Measurements from ENCODE around the gene CST6.
"Not testable (repeated sequence)": the region's sequence is repeated elsewhere in the genome, so short reads cannot be mapped to it uniquely, and the experiment has no call there.

CST6 gene

GRCh38 chr11:66015454-66015881 is 3.7 kb downstream of the CST6 start:
- peak; percentile 69 for DNase-seq (ENCODE audit: low spot score)

GRCh38 chr11:66015936-66016792 is 4.4 kb downstream of the CST6 start:
- no peak for DNase-seq (ENCODE audit: low spot score)

DNA sequence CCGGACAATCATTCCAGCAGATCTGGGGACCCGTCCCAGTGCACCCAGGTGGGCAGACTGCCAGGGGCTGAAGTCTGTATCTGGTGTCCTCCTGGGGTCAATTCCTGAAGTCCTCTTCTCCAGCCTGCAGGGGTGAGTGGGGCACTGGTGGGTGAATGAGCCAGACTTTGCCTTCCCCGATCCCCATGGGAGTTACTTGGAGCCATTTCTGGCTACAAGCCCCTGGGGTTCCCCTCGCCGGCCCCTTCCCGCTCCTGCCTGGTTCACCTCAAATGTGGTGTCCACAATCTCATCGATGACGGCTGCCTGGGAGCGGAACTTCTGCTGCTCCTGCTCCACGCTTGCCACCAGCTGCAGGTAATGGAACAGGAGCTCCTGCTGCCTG is 5.0 kb downstream of the CST6 start:
- DNase-seq (ENCODE audit: low spot score), result no peak

GRCh38 chr11:66017321-66017720 is 5.5 kb downstream of the CST6 start:
- DNase-seq (ENCODE audit: low spot score), result no peak

DNA sequence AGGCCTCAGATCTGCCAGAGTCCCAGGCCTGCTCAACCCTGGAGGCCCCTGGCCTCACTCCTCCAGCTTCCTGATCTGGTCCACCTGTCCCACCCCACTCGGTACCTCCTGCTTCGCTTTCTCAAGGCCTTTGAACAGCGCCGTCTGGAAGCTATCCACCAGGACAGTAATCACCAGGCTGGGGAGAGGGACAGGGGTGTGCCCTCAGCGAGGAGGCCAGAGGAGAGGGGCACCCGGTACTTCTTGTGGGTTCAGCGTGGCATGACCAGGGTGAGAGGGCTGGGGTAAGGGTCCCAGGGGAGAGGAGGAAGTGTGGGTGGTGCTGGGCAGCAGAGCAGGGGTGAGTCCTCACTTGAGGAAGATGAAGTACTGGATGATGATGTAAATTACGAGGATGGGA is 8.4 kb downstream of the CST6 start:
- DNase-seq (ENCODE audit: low spot score), result no peak

DNA sequence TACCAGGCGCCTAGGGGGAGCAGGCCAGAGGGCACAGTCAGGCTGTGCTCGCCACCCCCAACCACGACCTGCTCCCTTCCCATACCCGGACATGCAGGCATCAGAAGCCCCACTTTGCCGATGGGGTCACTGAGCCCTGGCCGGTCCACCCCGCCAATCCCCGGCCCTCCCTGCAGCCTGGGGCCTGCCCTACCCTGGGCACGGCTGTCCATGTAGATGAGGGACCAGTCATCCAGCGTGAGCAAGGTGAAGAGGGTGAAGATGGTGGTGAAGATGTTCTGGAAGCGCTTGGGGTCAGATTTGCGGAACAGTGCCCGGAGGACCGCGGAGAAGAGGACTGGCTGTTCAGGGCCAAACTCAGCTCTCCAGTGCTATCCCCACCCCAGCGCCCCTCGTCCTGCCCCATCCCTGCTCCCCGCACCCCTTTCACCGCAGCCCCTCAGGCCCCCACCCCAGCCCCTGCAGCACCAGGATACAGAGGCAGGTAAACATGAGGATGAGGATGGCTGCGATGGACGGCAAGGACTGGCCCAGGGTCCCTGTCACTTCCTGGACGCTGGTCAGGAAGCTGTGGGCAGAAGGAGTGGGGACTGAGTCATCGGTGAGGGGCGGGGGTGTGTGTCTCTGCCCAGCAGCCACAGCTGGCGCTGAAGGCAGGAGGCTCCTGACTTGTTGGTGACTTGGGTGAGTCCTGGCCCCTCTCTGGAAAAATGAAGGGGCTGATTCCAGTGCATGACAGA is 9.0 kb downstream of the CST6 start:
- peak; percentile 95 for DNase-seq (ENCODE audit: low spot score)

DNA sequence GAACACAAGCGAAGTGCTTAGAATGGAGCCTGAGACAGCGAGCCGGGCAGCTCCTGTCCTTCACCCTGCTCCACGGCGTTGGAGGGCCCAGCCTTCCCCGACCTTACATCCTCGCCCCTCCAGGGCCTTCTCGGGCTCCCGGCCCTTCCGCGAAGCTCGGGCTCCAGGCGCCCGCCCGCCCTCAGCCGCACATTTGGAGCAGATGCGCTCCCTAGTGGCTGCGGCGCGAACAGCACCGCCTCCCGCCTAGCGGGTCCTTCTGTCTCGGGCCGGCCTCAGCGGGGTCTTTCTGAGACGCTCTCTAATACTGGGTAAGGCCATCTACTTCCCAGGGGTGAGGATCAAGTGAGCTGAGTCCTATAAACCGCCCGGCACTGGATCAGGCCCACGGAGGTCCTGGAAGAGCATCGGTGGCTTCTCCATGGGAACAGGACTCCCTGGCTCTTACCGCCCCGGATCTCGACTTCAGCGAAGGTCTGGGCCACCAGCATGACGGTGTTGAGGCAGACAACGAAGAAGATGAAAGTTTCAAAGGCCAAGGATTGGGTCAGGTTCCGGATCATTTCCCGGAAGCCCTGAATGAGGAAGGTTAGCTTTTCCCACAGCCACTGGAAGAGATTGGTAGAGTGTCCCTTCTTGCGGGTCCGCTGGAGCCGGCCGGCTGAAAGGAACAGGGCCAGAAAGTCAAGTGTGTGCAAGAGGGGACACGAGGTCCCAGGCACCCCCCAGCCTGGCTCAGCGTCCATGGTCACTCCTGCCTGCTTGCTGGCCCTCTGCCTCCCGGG is 10.8 kb downstream of the CST6 start:
- DNase-seq (ENCODE audit: low spot score), result peak; percentile 87

DNA sequence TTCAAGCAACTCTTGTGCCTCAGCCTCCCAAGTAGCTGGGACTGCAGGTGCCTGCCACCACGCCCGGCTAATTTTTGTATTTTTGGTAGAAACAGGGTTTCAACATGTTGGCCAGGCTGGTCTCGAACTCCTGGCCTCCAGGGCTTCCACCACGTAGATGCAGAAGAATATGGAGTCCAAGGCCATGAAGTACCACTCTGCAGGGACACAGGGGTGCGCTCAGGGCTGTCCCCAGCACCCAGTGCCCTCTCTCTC is 11.3 kb downstream of the CST6 start:
- not testable (repeated sequence) for DNase-seq (ENCODE audit: low spot score)

GRCh38 chr11:66026017-66026529 is 14.3 kb downstream of the CST6 start, which contains the start of gene CATSPER1:
Gene CATSPER1, minus strand, starts transcription at chr11:66026479. Its CDS starts 100 bp downstream, at chr11:66026379.
- no peak for DNase-seq (ENCODE audit: low spot score)

GRCh38 chr11:66032957-66033735 is 21.3 kb downstream of the CST6 start:
- DNase-seq (ENCODE audit: low spot score), result no peak

GRCh38 chr11:66035653-66036333 is 24.0 kb downstream of the CST6 start:
- DNase-seq (ENCODE audit: low spot score), result no peak

DNA sequence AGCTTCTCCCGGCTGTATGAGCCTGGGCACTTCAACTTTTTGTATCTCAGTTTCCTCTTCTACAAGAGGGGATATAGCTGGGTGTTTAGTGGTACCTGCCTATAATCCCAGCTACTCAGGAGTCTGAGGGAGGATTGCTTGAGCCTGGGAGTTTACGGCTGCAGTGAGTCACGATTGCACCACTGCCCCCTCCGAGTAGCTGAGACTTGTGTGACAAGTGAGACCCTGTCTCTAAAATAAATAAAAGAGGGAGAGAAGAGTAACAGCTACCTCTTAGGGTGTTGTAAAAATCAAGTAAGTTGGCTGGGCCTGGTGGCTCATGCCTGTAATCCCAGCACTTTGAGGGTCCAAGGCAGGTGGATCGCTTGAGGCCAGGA is 24.5 kb downstream of the CST6 start:
- no peak for DNase-seq (ENCODE audit: low spot score)

DNA sequence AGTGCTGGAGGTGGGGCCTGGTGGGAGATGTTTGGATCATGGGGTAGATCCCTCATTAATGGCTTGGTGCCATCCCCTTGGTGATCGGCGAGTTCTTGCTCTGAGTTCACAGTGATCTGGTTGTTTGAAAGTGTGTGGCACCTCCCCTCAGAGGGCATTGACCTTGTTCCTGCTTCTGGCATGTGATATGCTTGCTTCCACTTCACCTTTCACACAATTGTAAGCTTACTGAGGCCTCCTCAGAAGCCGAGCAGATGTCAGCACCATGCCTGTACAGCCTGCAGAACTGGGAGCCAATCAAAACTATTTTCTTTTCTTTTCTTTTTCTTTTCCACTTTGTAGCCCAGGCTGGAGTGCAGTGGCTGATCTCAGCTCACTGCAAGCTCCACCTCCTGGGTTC is 25.5 kb downstream of the CST6 start:
- DNase-seq (ENCODE audit: low spot score), result no peak

DNA sequence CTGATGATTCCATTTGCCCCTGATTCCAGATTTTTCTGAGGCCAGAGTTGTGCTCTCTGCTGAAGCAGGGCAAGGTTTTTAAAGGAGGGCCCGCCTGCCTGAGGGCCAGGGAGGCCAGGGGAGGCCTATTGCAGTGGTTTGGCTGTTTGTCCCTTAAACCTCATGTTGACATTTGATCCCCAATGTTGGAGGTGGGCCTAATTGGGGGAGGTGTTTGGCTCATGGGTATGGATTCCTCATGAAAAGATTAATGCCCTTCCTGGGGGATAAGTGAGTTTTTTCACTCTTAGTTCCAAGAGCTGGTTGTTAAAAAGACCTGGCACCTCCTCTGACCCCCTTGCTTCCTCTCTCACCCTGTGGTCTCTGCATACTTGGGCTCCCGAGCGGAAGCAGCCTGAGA is 28.0 kb downstream of the CST6 start:
- no peak for DNase-seq (ENCODE audit: low spot score)

DNA sequence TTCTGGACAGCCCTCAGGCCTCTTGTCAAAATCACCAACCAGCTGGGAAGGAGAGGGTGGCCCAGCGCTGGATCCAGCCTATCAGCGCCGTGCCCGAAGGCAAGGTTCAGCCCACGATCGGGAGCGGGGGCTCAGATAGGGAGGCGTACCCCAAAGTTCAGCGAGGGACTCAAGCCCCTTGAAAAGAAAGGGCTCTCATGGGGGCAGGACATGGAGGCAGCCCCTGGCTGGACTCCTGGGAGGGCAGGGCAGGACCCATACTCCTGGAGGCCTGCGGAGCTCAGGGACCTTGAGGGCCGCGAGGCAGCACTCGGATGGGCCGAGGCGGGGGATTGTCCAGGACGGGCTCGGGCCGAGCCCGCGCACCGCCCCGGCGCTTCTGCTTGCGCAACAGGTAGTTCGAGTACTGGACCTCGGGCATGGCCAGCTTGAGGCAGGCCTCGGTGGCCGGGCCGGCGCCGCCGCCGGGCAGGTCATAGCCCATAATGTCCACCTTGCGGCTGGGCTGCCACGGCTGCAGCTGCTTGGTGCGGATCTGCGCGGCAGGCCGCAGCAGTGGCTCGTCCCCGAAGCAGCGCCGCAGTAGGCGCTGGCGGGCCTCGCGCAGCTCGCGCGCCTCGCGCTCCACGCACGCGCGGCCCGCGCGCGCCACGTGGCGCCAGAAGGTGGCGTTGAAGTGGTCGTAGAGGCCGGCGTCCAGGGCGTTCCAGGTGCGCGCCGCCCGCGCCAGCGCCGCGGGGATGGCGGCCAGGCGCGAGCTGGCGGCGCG is 30.6 kb downstream of the CST6 start:
- DNase-seq (ENCODE audit: low spot score), result no peak

GRCh38 chr11:66042996-66043906 is 31.4 kb downstream of the CST6 start:
- DNase-seq (ENCODE audit: low spot score), result no peak

DNA sequence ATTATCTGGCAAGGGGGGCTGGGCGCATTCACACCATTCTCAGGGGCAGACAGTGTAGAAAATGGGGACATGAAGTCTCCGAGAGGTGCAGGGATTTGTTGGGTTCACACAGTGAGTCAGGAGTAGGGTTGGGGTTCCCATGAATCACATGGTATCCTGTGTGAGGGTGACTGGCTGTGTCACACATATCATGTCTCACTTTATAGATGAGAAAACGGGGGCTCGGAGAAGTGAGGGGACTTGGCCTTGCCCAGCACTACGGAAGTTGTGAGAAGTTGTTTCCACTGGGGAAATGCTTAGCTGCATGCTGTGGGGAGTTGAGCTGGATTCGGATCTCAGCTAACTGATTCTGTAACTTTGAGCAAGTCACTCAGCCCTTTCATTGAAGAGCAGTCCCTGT is 32.9 kb downstream of the CST6 start:
- DNase-seq (ENCODE audit: low spot score), result no peak

- peak; percentile 90 for DNase-seq (ENCODE audit: low spot score)
Observed at GRCh38 chr11:66045177-66045639, 33.4 kb downstream of the CST6 start.

- no peak for DNase-seq (ENCODE audit: low spot score)
Observed at GRCh38 chr11:66046901-66047300, 35.1 kb downstream of the CST6 start.

All from hepatic stellate cell (primary cell).